ENCODE data around the gene CMIP. TPM values are rescaled to one million over a fixed set of nuclear protein-coding genes. Genes with fewer than 3 reads are reported as not detected.
A peak's percentile ranks its signal among the peaks of the same experiment; 100 is the strongest.

Gene CMIP
- polyA plus RNA-seq, 1 donor from 2014 or later = 15.1 TPM

- Histone ChIP-seq H3K36me3 (ENCODE audit: insufficient read depth, low read length) (no peaks in the 10 kb centered on the region), H3K9ac (ENCODE audit: low read length) (no peak overlapping the region), H3K9me3 (ENCODE audit: low read length) (no peaks in the 10 kb centered on the region), H3K79me2 (replicated peaks; ENCODE audit: insufficient read depth, low read length) (no peaks in the 10 kb centered on the region), H3K27ac (ENCODE audit: low read length) (peak overlapping the region; percentile 3), H3K4me2 (ENCODE audit: low read length) (no peak overlapping the region), H3K27me3 (ENCODE audit: insufficient read depth, low read depth, low read length) (no peaks in the 10 kb centered on the region), H2AFZ (ENCODE audit: low read depth, low read length) (no peak overlapping the region), H3K9me2 (ENCODE audit: insufficient read depth, low read length) (no peaks in the 10 kb centered on the region), H3F3A (ENCODE audit: insufficient read depth, low read length, poor library complexity, severe bottlenecking) (no peaks in the 10 kb centered on the region), H3K4me3 (ENCODE audit: low read length) (no peak overlapping the region), H4K20me1 (ENCODE audit: insufficient read depth) (no peaks in the 10 kb centered on the region)
- TF ChIP-seq POLR2AphosphoS5 (IDR thresholded peaks at IDR 0.05) (no peak), MXI1 (conservative IDR thresholded peaks at IDR 0.05; ENCODE audit: poor library complexity, severe bottlenecking) (no peak), TAF1 (IDR thresholded peaks at IDR 0.05; ENCODE audit: low read depth) (no peak), REST (IDR thresholded peaks at IDR 0.05; ENCODE audit: borderline replicate concordance) (no peak), RAD21 (conservative IDR thresholded peaks at IDR 0.05) (no peak)
Measured at GRCh38 chr16:81729451-81729850, 284.8 kb downstream of the CMIP start.

GRCh38 chr16:81730090-81731051 lies 285.8 kb downstream of the CMIP start:
- no peaks in the 10 kb centered on the region for H4K20me1 ChIP-seq (ENCODE audit: insufficient read depth)
- H3K9me2 ChIP-seq (ENCODE audit: insufficient read depth, low read length) = no peaks in the 10 kb centered on the region
- H3K27me3 ChIP-seq (ENCODE audit: insufficient read depth, low read depth, low read length) = no peaks in the 10 kb centered on the region
- H3K27ac ChIP-seq (ENCODE audit: low read length) = peak overlapping the region; percentile 82
- peak overlapping the region; percentile 76 for H3K9ac ChIP-seq (ENCODE audit: low read length)
- TF ChIP-seq TAF1 (IDR thresholded peaks at IDR 0.05; ENCODE audit: low read depth) (peak; percentile 45), EP300 (conservative IDR thresholded peaks at IDR 0.05; ENCODE audit: poor library complexity, severe bottlenecking) (peak; percentile 67), RAD21 (conservative IDR thresholded peaks at IDR 0.05) (peak; percentile 66), CTCF (IDR thresholded peaks at IDR 0.05; ENCODE audit: poor library complexity, severe bottlenecking) (peak; percentile 85), EZH2 (IDR thresholded peaks at IDR 0.05; ENCODE audit: borderline replicate concordance, insufficient read depth, low read length, poor library complexity, severe bottlenecking) (no peak), POLR2AphosphoS5 (IDR thresholded peaks at IDR 0.05) (peak; percentile 84), SMC3 (conservative IDR thresholded peaks at IDR 0.05; ENCODE audit: poor library complexity) (peak; percentile 65), REST (IDR thresholded peaks at IDR 0.05; ENCODE audit: borderline replicate concordance) (peak; percentile 92), MXI1 (conservative IDR thresholded peaks at IDR 0.05; ENCODE audit: poor library complexity, severe bottlenecking) (peak; percentile 8)
- no peaks in the 10 kb centered on the region for H3K9me3 ChIP-seq (ENCODE audit: low read length)
- peak overlapping the region; percentile 85 for H2AFZ ChIP-seq (ENCODE audit: low read depth, low read length)
- H3F3A ChIP-seq (ENCODE audit: insufficient read depth, low read length, poor library complexity, severe bottlenecking) = no peaks in the 10 kb centered on the region
- no peaks in the 10 kb centered on the region for H3K36me3 ChIP-seq (ENCODE audit: insufficient read depth, low read length)
- H3K79me2 ChIP-seq (replicated peaks; ENCODE audit: insufficient read depth, low read length) = no peaks in the 10 kb centered on the region
- H3K4me3 ChIP-seq (ENCODE audit: low read length) = peak overlapping the region; percentile 59
- H3K4me2 ChIP-seq (ENCODE audit: low read length) = peak overlapping the region; percentile 62
